ENCODE results near the gene BAX. TPM values are rescaled to one million over a fixed set of nuclear protein-coding genes. Genes with fewer than 3 reads are reported as not detected.

BAX gene
- total and polyA plus RNA-seq, 9 of the 15 experiments (the other 6 are each of a cell fraction or from before 2014, with no cell fraction given): 3.2 to 95.4 (median 44.5) TPM

DNA sequence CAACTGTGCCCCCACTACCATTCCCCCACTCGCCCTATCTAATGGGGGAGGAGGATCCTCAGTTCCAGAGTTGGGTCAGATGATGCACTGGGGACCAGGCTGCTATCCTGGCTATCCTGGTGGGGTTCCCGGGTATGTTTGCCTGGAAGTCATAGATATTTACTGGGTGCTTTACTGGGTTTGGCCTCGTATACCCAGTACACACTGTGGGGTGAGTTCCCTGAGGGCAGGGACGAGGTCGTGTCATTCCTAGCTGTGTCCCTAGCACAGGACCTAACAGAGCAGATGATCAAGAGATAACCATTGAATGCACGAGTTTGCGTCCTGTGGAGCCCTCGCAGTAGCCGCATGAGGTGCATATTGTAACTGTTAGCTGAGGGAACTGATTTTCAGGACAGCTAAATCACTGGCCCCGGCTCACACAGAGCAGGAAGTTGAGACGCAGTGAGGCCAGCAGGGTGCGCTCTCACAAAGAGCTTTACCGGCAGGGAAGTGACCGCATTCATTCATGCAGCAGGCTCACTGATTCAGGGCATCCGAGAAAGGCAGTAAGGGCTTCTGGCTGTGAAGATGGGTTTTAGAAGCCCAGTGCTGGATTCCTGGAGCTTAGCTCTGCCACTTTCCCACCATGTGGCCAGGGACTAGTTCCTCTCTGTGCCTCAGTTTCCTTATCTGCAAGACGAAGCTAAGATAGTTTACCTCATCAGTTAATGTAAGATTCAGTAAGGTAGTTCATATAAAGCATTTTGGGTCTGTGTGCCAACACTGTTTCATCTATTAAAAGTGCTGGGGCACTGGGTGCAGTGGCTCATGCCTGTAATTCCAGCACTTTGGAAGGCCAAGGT, 45.0 kb downstream of the BAX start (continued):
- TF ChIP-seq, protein P1, sequence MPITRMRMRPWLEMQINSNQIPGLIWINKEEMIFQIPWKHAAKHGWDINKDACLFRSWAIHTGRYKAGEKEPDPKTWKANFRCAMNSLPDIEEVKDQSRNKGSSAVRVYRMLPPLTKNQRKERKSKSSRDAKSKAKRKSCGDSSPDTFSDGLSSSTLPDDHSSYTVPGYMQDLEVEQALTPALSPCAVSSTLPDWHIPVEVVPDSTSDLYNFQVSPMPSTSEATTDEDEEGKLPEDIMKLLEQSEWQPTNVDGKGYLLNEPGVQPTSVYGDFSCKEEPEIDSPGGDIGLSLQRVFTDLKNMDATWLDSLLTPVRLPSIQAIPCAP (CRISPR knock-in tag; IDR thresholded peaks at IDR 0.05; ENCODE audit: borderline replicate concordance): no peak
- TF ChIP-seq TEAD1 (CRISPR knock-in tag; IDR thresholded peaks at IDR 0.05): 0 out of 4 replicates have a peak, but pooled peaks of 1 of the 2 experiments have one; percentile 41
- TF ChIP-seq ZNF24 (IDR thresholded peaks at IDR 0.05): peak; percentile 97
- no peak for TF ChIP-seq DIDO1 (tag; IDR thresholded peaks at IDR 0.05; ENCODE audit: low read depth)
- no peak for TF ChIP-seq ZNF347 (CRISPR knock-in tag; IDR thresholded peaks at IDR 0.05; ENCODE audit: low read depth)
- peak in 1 of 2 experiments; percentile 60; a peak in 2 of 4 replicates for TF ChIP-seq KDM1A (IDR thresholded peaks at IDR 0.05)
- TF ChIP-seq, protein P2, sequence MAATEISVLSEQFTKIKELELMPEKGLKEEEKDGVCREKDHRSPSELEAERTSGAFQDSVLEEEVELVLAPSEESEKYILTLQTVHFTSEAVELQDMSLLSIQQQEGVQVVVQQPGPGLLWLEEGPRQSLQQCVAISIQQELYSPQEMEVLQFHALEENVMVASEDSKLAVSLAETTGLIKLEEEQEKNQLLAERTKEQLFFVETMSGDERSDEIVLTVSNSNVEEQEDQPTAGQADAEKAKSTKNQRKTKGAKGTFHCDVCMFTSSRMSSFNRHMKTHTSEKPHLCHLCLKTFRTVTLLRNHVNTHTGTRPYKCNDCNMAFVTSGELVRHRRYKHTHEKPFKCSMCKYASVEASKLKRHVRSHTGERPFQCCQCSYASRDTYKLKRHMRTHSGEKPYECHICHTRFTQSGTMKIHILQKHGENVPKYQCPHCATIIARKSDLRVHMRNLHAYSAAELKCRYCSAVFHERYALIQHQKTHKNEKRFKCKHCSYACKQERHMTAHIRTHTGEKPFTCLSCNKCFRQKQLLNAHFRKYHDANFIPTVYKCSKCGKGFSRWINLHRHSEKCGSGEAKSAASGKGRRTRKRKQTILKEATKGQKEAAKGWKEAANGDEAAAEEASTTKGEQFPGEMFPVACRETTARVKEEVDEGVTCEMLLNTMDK (IDR thresholded peaks at IDR 0.05; ENCODE audit: borderline replicate concordance, insufficient read depth, low read depth, low read length, poor library complexity, severe bottlenecking): peak; percentile 76
- TF ChIP-seq MYNN (IDR thresholded peaks at IDR 0.05): peak; percentile 28; the same call in 1 of the 2 replicates
- no peak for TF ChIP-seq MYNN (CRISPR knock-in tag; IDR thresholded peaks at IDR 0.05)
- TF ChIP-seq SMARCA4 (IDR thresholded peaks at IDR 0.05): no peak
- TF ChIP-seq, protein P3, sequence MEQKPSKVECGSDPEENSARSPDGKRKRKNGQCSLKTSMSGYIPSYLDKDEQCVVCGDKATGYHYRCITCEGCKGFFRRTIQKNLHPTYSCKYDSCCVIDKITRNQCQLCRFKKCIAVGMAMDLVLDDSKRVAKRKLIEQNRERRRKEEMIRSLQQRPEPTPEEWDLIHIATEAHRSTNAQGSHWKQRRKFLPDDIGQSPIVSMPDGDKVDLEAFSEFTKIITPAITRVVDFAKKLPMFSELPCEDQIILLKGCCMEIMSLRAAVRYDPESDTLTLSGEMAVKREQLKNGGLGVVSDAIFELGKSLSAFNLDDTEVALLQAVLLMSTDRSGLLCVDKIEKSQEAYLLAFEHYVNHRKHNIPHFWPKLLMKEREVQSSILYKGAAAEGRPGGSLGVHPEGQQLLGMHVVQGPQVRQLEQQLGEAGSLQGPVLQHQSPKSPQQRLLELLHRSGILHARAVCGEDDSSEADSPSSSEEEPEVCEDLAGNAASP (IDR thresholded peaks at IDR 0.05): no peak
- no peak for TF ChIP-seq TAF1 (IDR thresholded peaks at IDR 0.05; ENCODE audit: control insufficient read depth, extremely low read depth, insufficient read depth, low read length, severe bottlenecking)
- TF ChIP-seq ZNF507 (tag; conservative IDR thresholded peaks at IDR 0.05): no peak
- no peak for TF ChIP-seq ZC3H4 (CRISPR knock-in tag; IDR thresholded peaks at IDR 0.05; ENCODE audit: borderline replicate concordance)
- no peak for TF ChIP-seq FOS (IDR thresholded peaks at IDR 0.05; ENCODE audit: extremely low read depth, insufficient read length)
- TF ChIP-seq SMAD2 (IDR thresholded peaks at IDR 0.05; ENCODE audit: low read depth, low read length): no peak
